ENCODE results near the gene NSL1. TPM values are rescaled to one million over a fixed set of nuclear protein-coding genes. Genes with fewer than 3 reads are reported as not detected.

NSL1 gene
- total and polyA plus RNA-seq, 2 donors, result 23.8 to 48.8 TPM

- no peak for DNase-seq (ENCODE audit: low read depth in 6 of 9, low spot score in 9 of 9)
- WGBS, result 99% methylated on average over 4 of the region's 4 CpGs
- no peak overlapping the region for H3K4me3 ChIP-seq (ENCODE audit: low read length in 2 of 2)
- no peak overlapping the region for H3K27ac ChIP-seq (ENCODE audit: low read depth in 1 of 2, low read length in 1 of 2)
- H3K27me3 ChIP-seq (ENCODE audit: control insufficient read depth in 2 of 2, insufficient read depth in 1 of 2, low read length in 1 of 2), result no peaks in the 10 kb centered on the region
- H3K4me1 ChIP-seq (ENCODE audit: control insufficient read depth in 2 of 2, insufficient read depth in 2 of 2, low read length in 2 of 2), result no peaks in the 10 kb centered on the region
- H3K9me3 ChIP-seq (ENCODE audit: control insufficient read depth in 2 of 2, insufficient read depth in 1 of 2, low read length in 1 of 2), result peaks cover 0 to 4% of the 10 kb centered on the region in 2 donors
- H3K36me3 ChIP-seq (ENCODE audit: control insufficient read depth in 2 of 2, insufficient read depth in 2 of 2, low read length in 1 of 2), result peaks cover 6 to 9% of the 10 kb centered on the region in 2 donors
Observed at GRCh38 chr1:212762234-212762633, 29.3 kb downstream of the NSL1 start.

GRCh38 chr1:212760126-212760823 is 31.3 kb downstream of the NSL1 start:
- peak in 3 of 9 donors; percentile 38 to 61 (median 60) for DNase-seq (ENCODE audit: low read depth in 6 of 9, low spot score in 9 of 9)
- H3K9me3 ChIP-seq (ENCODE audit: control insufficient read depth in 2 of 2, insufficient read depth in 1 of 2, low read length in 1 of 2), result peaks cover 0 to 4% of the 10 kb centered on the region in 2 donors
- 95% methylated on average over 10 of the region's 10 CpGs for WGBS
- H3K27me3 ChIP-seq (ENCODE audit: control insufficient read depth in 2 of 2, insufficient read depth in 1 of 2, low read length in 1 of 2), result no peaks in the 10 kb centered on the region
- H3K4me3 ChIP-seq (ENCODE audit: low read length in 2 of 2), result no peak overlapping the region
- no peaks in the 10 kb centered on the region for H3K4me1 ChIP-seq (ENCODE audit: control insufficient read depth in 2 of 2, insufficient read depth in 2 of 2, low read length in 2 of 2)
- H3K36me3 ChIP-seq (ENCODE audit: control insufficient read depth in 2 of 2, insufficient read depth in 2 of 2, low read length in 1 of 2), result peaks cover 12 to 14% of the 10 kb centered on the region in 2 donors
- H3K27ac ChIP-seq (ENCODE audit: low read depth in 1 of 2, low read length in 1 of 2), result no peak overlapping the region

- no peak for DNase-seq (ENCODE audit: low read depth in 6 of 9, low spot score in 9 of 9)
- Histone ChIP-seq H3K27ac (ENCODE audit: low read depth in 1 of 2, low read length in 1 of 2) (no peak overlapping the region), H3K4me1 (ENCODE audit: control insufficient read depth in 2 of 2, insufficient read depth in 2 of 2, low read length in 2 of 2) (peaks cover 2% of the 10 kb centered on the region in 2 donors), H3K4me3 (ENCODE audit: low read length in 2 of 2) (no peak overlapping the region), H3K27me3 (ENCODE audit: control insufficient read depth in 2 of 2, insufficient read depth in 1 of 2, low read length in 1 of 2) (no peaks in the 10 kb centered on the region), H3K36me3 (ENCODE audit: control insufficient read depth in 2 of 2, insufficient read depth in 2 of 2, low read length in 1 of 2) (peaks cover 12 to 14% of the 10 kb centered on the region in 2 donors), H3K9me3 (ENCODE audit: control insufficient read depth in 2 of 2, insufficient read depth in 1 of 2, low read length in 1 of 2) (peaks cover 0 to 4% of the 10 kb centered on the region in 2 donors)
- WGBS, result 97% methylated on average over 5 of the region's 5 CpGs
Observed at GRCh38 chr1:212759683-212760082, 31.9 kb downstream of the NSL1 start.

- peak in 1 of 9 donors; percentile 47 for DNase-seq (ENCODE audit: low read depth in 6 of 9, low spot score in 9 of 9)
- H3K36me3 ChIP-seq (ENCODE audit: control insufficient read depth in 2 of 2, insufficient read depth in 2 of 2, low read length in 1 of 2), result peaks cover 6% of the 10 kb centered on the region in 2 donors
- H3K4me3 ChIP-seq (ENCODE audit: low read length in 2 of 2), result no peak overlapping the region
- H3K4me1 ChIP-seq (ENCODE audit: control insufficient read depth in 2 of 2, insufficient read depth in 2 of 2, low read length in 2 of 2), result peaks cover 6 to 24% of the 10 kb centered on the region in 2 donors
- WGBS, result 14% methylated on average over 1 of the region's 1 CpG
- no peaks in the 10 kb centered on the region for H3K27me3 ChIP-seq (ENCODE audit: control insufficient read depth in 2 of 2, insufficient read depth in 1 of 2, low read length in 1 of 2)
- H3K9me3 ChIP-seq (ENCODE audit: control insufficient read depth in 2 of 2, insufficient read depth in 1 of 2, low read length in 1 of 2), result no peaks in the 10 kb centered on the region
- peak overlapping the region; percentile 81 to 84 for H3K27ac ChIP-seq (ENCODE audit: low read depth in 1 of 2, low read length in 1 of 2)
Observed at GRCh38 chr1:212754680-212755079, 36.9 kb downstream of the NSL1 start.

- WGBS, result 2% methylated on average over 8 of the region's 8 CpGs
- Histone ChIP-seq H3K4me1 (ENCODE audit: control insufficient read depth in 2 of 2, insufficient read depth in 2 of 2, low read length in 2 of 2) (peaks cover 6 to 24% of the 10 kb centered on the region in 2 donors), H3K27ac (ENCODE audit: low read depth in 1 of 2, low read length in 1 of 2) (peak overlapping the region; percentile 22 to 84), H3K9me3 (ENCODE audit: control insufficient read depth in 2 of 2, insufficient read depth in 1 of 2, low read length in 1 of 2) (no peaks in the 10 kb centered on the region), H3K27me3 (ENCODE audit: control insufficient read depth in 2 of 2, insufficient read depth in 1 of 2, low read length in 1 of 2) (no peaks in the 10 kb centered on the region), H3K36me3 (ENCODE audit: control insufficient read depth in 2 of 2, insufficient read depth in 2 of 2, low read length in 1 of 2) (peaks cover 6% of the 10 kb centered on the region in 2 donors), H3K4me3 (ENCODE audit: low read length in 2 of 2) (no peak overlapping the region)
- DNase-seq (ENCODE audit: low read depth in 6 of 9, low spot score in 9 of 9), result peak in 5 of 9 donors; percentile 49 to 79 (median 58)
Observed at GRCh38 chr1:212754193-212754592, 37.4 kb downstream of the NSL1 start.

GRCh38 chr1:212753749-212754148 is 37.8 kb downstream of the NSL1 start:
- peaks cover 6% of the 10 kb centered on the region in 2 donors for H3K36me3 ChIP-seq (ENCODE audit: control insufficient read depth in 2 of 2, insufficient read depth in 2 of 2, low read length in 1 of 2)

GRCh38 chr1:212752934-212753497 is 38.6 kb downstream of the NSL1 start:
- no peaks in the 10 kb centered on the region for H3K9me3 ChIP-seq (ENCODE audit: control insufficient read depth in 2 of 2, insufficient read depth in 1 of 2, low read length in 1 of 2)
- 78% methylated on average over 3 of the region's 3 CpGs for WGBS
- H3K27ac ChIP-seq (ENCODE audit: low read depth in 1 of 2, low read length in 1 of 2), result peak overlapping the region; percentile 32 to 38
- H3K27me3 ChIP-seq (ENCODE audit: control insufficient read depth in 2 of 2, insufficient read depth in 1 of 2, low read length in 1 of 2), result no peaks in the 10 kb centered on the region
- H3K4me3 ChIP-seq (ENCODE audit: low read length in 2 of 2), result no peak overlapping the region
- peak in 1 of 9 donors; percentile 18 for DNase-seq (ENCODE audit: low read depth in 6 of 9, low spot score in 9 of 9)
- H3K36me3 ChIP-seq (ENCODE audit: control insufficient read depth in 2 of 2, insufficient read depth in 2 of 2, low read length in 1 of 2), result peaks cover 6% of the 10 kb centered on the region in 2 donors
- H3K4me1 ChIP-seq (ENCODE audit: control insufficient read depth in 2 of 2, insufficient read depth in 2 of 2, low read length in 2 of 2), result peaks cover 6 to 24% of the 10 kb centered on the region in 2 donors

More at GRCh38 chr1:212753749-212754148, 37.8 kb downstream of the NSL1 start:
- Histone ChIP-seq H3K4me1 (ENCODE audit: control insufficient read depth in 2 of 2, insufficient read depth in 2 of 2, low read length in 2 of 2) (peaks cover 6 to 24% of the 10 kb centered on the region in 2 donors), H3K27ac (ENCODE audit: low read depth in 1 of 2, low read length in 1 of 2) (peak overlapping the region in 1 of 2 donors; percentile 84), H3K4me3 (ENCODE audit: low read length in 2 of 2) (no peak overlapping the region), H3K9me3 (ENCODE audit: control insufficient read depth in 2 of 2, insufficient read depth in 1 of 2, low read length in 1 of 2) (no peaks in the 10 kb centered on the region), H3K27me3 (ENCODE audit: control insufficient read depth in 2 of 2, insufficient read depth in 1 of 2, low read length in 1 of 2) (no peaks in the 10 kb centered on the region)
- peak in 1 of 9 donors; percentile 20 for DNase-seq (ENCODE audit: low read depth in 6 of 9, low spot score in 9 of 9)

GRCh38 chr1:212752252-212752933 is 39.2 kb downstream of the NSL1 start:
- H3K9me3 ChIP-seq (ENCODE audit: control insufficient read depth in 2 of 2, insufficient read depth in 1 of 2, low read length in 1 of 2), result no peaks in the 10 kb centered on the region
- H3K36me3 ChIP-seq (ENCODE audit: control insufficient read depth in 2 of 2, insufficient read depth in 2 of 2, low read length in 1 of 2), result peaks cover 6% of the 10 kb centered on the region in 2 donors
- WGBS, result 95% methylated on average over 3 of the region's 3 CpGs
- DNase-seq (ENCODE audit: low read depth in 6 of 9, low spot score in 9 of 9), result peak in 1 of 9 donors; percentile 35
- no peaks in the 10 kb centered on the region for H3K27me3 ChIP-seq (ENCODE audit: control insufficient read depth in 2 of 2, insufficient read depth in 1 of 2, low read length in 1 of 2)
- peak overlapping the region in 1 of 2 donors; percentile 32 for H3K27ac ChIP-seq (ENCODE audit: low read depth in 1 of 2, low read length in 1 of 2)
- H3K4me3 ChIP-seq (ENCODE audit: low read length in 2 of 2), result no peak overlapping the region
- peaks cover 6 to 24% of the 10 kb centered on the region in 2 donors for H3K4me1 ChIP-seq (ENCODE audit: control insufficient read depth in 2 of 2, insufficient read depth in 2 of 2, low read length in 2 of 2)

Measured in thymus (tissue), 11 donors.